SK-N-SH (cell line): ENCODE results near the gene TCP11L2. TPM values are rescaled to one million over a fixed set of nuclear protein-coding genes. Genes with fewer than 3 reads are reported as not detected.

Experiments
- CTCF ChIA-PET: fragments of 300-600, 350-600 bp; formaldehyde crosslinking; extraction: SDS; loops from one replicate; lab custom pipeline; 2021; lab: Yijun Ruan, JAX
- POLR2A ChIA-PET: fragments of 350-600 bp; sonication (Branson Sonifier 250); formaldehyde crosslinking; extraction: SDS; loops from one replicate; lab custom pipeline; 2020; ENCODE audit warnings: antibody characterized with exemption, inconsistent platforms; lab: Yijun Ruan, JAX
- DNase-seq: peaks from one replicate; pipeline ENCODE4 v3.0.0; 2012
- H2AFZ ChIP-seq: fragments of 200-600 bp; sonication (generic); 2 replicates; pipeline ENCODE4 v1.8.1; 2016; ENCODE audit warnings: antibody characterized with exemption, mild to moderate bottlenecking, low read depth
- H3F3A ChIP-seq: fragments of 200-600 bp; sonication (generic); replicated peaks from 2 replicates; pipeline ENCODE3; 2016; ENCODE audit warnings: antibody characterized with exemption, mild to moderate bottlenecking; ENCODE audit not compliant: insufficient read depth
- H3K27ac ChIP-seq, 2 experiments: fragments of 200-500 bp in 1 of 2; fragments of 200-600 bp in 1 of 2; sonication (Bioruptor generic) in 1 of 2; sonication (generic), shearing (Covaris generic) in 1 of 2; 2 replicates each; pipeline versions ENCODE4 v1.5.1 to v1.6.1; 2014 to 2016; ENCODE audit warnings: low read depth in 2 of 2, inconsistent platforms in 1 of 2, low read length in 1 of 2, mild to moderate bottlenecking in 1 of 2, mixed read lengths in 1 of 2
- H3K27me3 ChIP-seq: fragments of 200-600 bp; sonication (generic), shearing (Covaris generic); 2 replicates; pipeline ENCODE4 v1.6.1; 2016; ENCODE audit warnings: mixed run types; ENCODE audit not compliant: insufficient read depth
- H3K36me3 ChIP-seq, 2 experiments: fragments of 200-500 bp in 1 of 2; fragments of 200-600 bp in 1 of 2; sonication (Bioruptor generic) in 1 of 2; sonication (generic) in 1 of 2; replicated peaks in 1 of 2; 2 replicates each; pipeline versions ENCODE3 to v1.5.1; 2014 to 2016; ENCODE audit warnings: low read length in 1 of 2, mild to moderate bottlenecking in 1 of 2; ENCODE audit not compliant: insufficient read depth in 2 of 2, control insufficient read depth in 1 of 2
- H3K4me1 ChIP-seq, 2 experiments: fragments of 200-500 bp in 1 of 2; fragments of 200-600 bp in 1 of 2; sonication (Bioruptor generic) in 1 of 2; sonication (generic), shearing (Covaris generic) in 1 of 2; 2 replicates each; pipeline versions ENCODE4 v1.5.1 to v1.6.1; 2014 to 2016; ENCODE audit warnings: low read depth in 1 of 2, low read length in 1 of 2, mixed run types in 1 of 2; ENCODE audit not compliant: insufficient read depth in 2 of 2, control insufficient read depth in 1 of 2
- H3K4me2 ChIP-seq: fragments of 200-600 bp; sonication (generic), shearing (Covaris generic); 2 replicates; pipeline ENCODE4 v1.6.1; 2017; ENCODE audit warnings: mixed run types
- H3K4me3 ChIP-seq, 2 experiments: fragments of 200-500 bp in 1 of 2; fragments of 200-600 bp in 1 of 2; sonication (Bioruptor generic) in 1 of 2; sonication (generic), shearing (Covaris generic) in 1 of 2; 2 replicates each; pipeline versions ENCODE4 v1.5.1 to v1.8.1; 2014 to 2016; ENCODE audit warnings: low read depth in 2 of 2, inconsistent platforms in 1 of 2, low read length in 1 of 2, mild to moderate bottlenecking in 1 of 2, mixed read lengths in 1 of 2, moderate library complexity in 1 of 2
- H3K79me2 ChIP-seq: fragments of 200-600 bp; sonication (generic); 2 replicates; pipeline ENCODE4 v1.8.1; 2017; ENCODE audit warnings: mild to moderate bottlenecking; ENCODE audit not compliant: insufficient read depth
- H3K9ac ChIP-seq: fragments of 200-600 bp; sonication (generic); 2 replicates; pipeline ENCODE4 v1.6.1; 2017; ENCODE audit warnings: mixed run types
- H3K9me2 ChIP-seq: fragments of 200-600 bp; sonication (generic); 2 replicates; pipeline ENCODE4 v1.6.1; 2017; ENCODE audit warnings: mixed run types
- H3K9me3 ChIP-seq: fragments of 200-600 bp; sonication (generic); 2 replicates; pipeline ENCODE4 v1.6.1; 2017; ENCODE audit warnings: mixed run types, mild to moderate bottlenecking, moderate library complexity
- H4K20me1 ChIP-seq: fragments of 200-600 bp; sonication (generic); 2 replicates; pipeline ENCODE4 v1.6.1; 2017; ENCODE audit warnings: mild to moderate bottlenecking, mixed run types; ENCODE audit not compliant: insufficient read depth
- CTCF ChIP-seq: fragments of 200-600 bp; sonication (generic); IDR thresholded peaks from 2 replicates; pipeline ENCODE4 v1.6.1; 2017; ENCODE audit warnings: antibody characterized with exemption, mild to moderate bottlenecking, moderate library complexity
- EP300 ChIP-seq, 2 experiments: IDR thresholded peaks; 2 replicates each; pipeline versions ENCODE4 v1.4.0 to v1.6.1; 2012; ENCODE audit warnings: borderline replicate concordance in 1 of 2, low read depth in 1 of 2, low read length in 1 of 2
- EZH2phosphoT487 ChIP-seq: fragments of 200-600 bp; sonication (generic); IDR thresholded peaks from 2 replicates; pipeline ENCODE4 v1.6.1; 2017; ENCODE audit warnings: low read depth, mixed run types, mild to moderate bottlenecking, antibody characterized with exemption, moderate library complexity, borderline replicate concordance
- FOSL2 ChIP-seq: IDR thresholded peaks from 2 replicates; pipeline ENCODE4 v1.4.0; 2012; ENCODE audit warnings: low read depth, mild to moderate bottlenecking, moderate library complexity, borderline replicate concordance
- FOXJ3 ChIP-seq: sonication (generic); formaldehyde crosslinking; IDR thresholded peaks from 2 replicates; pipeline ENCODE4 v1.5.1; 2020; ENCODE audit warnings: mild to moderate bottlenecking, missing genetic modification reagents
- GABPA ChIP-seq: IDR thresholded peaks from 2 replicates; pipeline ENCODE4 v1.4.0; 2012; ENCODE audit warnings: low read depth, mild to moderate bottlenecking
- GATA2 ChIP-seq: sonication (generic); formaldehyde crosslinking; IDR thresholded peaks from 2 replicates; pipeline ENCODE4 v1.5.0; 2020; ENCODE audit warnings: mild to moderate bottlenecking, missing genetic modification reagents
- MXI1 ChIP-seq: IDR thresholded peaks from 2 replicates; pipeline ENCODE4 v1.6.1; 2012; ENCODE audit warnings: mild to moderate bottlenecking, low read depth, low read length, improper control_type of control experiment
- PBX3 ChIP-seq: IDR thresholded peaks from 2 replicates; pipeline ENCODE4; 2012
- RAD21 ChIP-seq: IDR thresholded peaks from 2 replicates; pipeline ENCODE4 v1.6.1; 2012; ENCODE audit warnings: mild to moderate bottlenecking, low read length
- RCOR1 ChIP-seq: fragments of 150-350 bp; IDR thresholded peaks from 2 replicates; pipeline ENCODE4 v1.6.1; 2017; ENCODE audit warnings: antibody characterized with exemption, low read length
- SIN3A ChIP-seq: IDR thresholded peaks from 2 replicates; pipeline ENCODE4 v1.6.1; 2012; ENCODE audit warnings: low read depth, mild to moderate bottlenecking, low read length, moderate library complexity, borderline replicate concordance
- SMC3 ChIP-seq: IDR thresholded peaks from 2 replicates; pipeline ENCODE4 v1.6.1; 2012; ENCODE audit warnings: low read depth, low read length, improper control_type of control experiment
- TCF12 ChIP-seq: IDR thresholded peaks from 2 replicates; pipeline ENCODE4 v1.4.0; 2012
- TEAD4 ChIP-seq: IDR thresholded peaks from 2 replicates; pipeline ENCODE4 v1.4.0; 2012; ENCODE audit warnings: mild to moderate bottlenecking, borderline replicate concordance; ENCODE audit not compliant: insufficient read depth
- ZBTB33 ChIP-seq: IDR thresholded peaks from 2 replicates; pipeline ENCODE4 v1.4.0; 2012; ENCODE audit warnings: low read depth, borderline replicate concordance
- WGBS: methylation state at CpG from one replicate; pipeline ENCODE4 v1.1.6; 2017; ENCODE audit warnings: low lambda C conversion rate; 5-methylcytosine and 5-hydroxymethylcytosine counted together
- polyA plus RNA-seq, 3 experiments: library from polyadenylated mRNA; depleted of rRNA; stranded (reverse); fragments of >200 nt; gene quantifications; 2 replicates each; pipeline ENCODE4 v1.2.3, GENCODE V29; 2012
- TF ChIP-seq, protein P1 (sequence below): IDR thresholded peaks from 2 replicates; pipeline ENCODE4 v1.6.1; 2012; ENCODE audit warnings: mild to moderate bottlenecking, low read depth, low read length, moderate library complexity
- TF ChIP-seq, protein P2 (sequence below): IDR thresholded peaks from 2 replicates; pipeline ENCODE4 v1.4.0; 2012; ENCODE audit warnings: low read depth, borderline replicate concordance
- TF ChIP-seq, protein P3 (sequence below): fragments of 150-350 bp; IDR thresholded peaks from 2 replicates; pipeline ENCODE4 v1.6.1; 2016; ENCODE audit warnings: mild to moderate bottlenecking, low read depth, low read length

Gene TCP11L2
- polyA plus RNA-seq, 1 of the 3 experiments (the other 2 are of a cell fraction): 4.0 TPM

DNA sequence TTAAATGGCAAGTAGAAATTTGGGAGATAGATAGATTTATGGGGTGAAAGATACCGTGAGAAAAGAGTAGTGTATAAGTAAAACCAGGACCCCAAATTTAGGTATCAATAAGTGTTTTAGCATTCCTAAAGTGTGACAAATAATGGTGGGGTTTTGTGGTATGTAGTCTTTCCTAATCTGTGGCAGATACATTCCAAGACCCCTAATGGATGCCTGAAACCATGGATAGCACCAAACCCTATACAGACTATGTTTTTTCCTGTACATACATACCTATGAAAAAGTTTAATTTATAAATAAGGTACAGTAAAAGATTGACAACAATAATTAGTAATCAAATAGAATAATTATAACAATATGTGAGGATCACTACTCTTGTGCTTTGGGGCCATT lies 14.4 kb upstream of the TCP11L2 start (continued):
- TF ChIP-seq, protein P1, sequence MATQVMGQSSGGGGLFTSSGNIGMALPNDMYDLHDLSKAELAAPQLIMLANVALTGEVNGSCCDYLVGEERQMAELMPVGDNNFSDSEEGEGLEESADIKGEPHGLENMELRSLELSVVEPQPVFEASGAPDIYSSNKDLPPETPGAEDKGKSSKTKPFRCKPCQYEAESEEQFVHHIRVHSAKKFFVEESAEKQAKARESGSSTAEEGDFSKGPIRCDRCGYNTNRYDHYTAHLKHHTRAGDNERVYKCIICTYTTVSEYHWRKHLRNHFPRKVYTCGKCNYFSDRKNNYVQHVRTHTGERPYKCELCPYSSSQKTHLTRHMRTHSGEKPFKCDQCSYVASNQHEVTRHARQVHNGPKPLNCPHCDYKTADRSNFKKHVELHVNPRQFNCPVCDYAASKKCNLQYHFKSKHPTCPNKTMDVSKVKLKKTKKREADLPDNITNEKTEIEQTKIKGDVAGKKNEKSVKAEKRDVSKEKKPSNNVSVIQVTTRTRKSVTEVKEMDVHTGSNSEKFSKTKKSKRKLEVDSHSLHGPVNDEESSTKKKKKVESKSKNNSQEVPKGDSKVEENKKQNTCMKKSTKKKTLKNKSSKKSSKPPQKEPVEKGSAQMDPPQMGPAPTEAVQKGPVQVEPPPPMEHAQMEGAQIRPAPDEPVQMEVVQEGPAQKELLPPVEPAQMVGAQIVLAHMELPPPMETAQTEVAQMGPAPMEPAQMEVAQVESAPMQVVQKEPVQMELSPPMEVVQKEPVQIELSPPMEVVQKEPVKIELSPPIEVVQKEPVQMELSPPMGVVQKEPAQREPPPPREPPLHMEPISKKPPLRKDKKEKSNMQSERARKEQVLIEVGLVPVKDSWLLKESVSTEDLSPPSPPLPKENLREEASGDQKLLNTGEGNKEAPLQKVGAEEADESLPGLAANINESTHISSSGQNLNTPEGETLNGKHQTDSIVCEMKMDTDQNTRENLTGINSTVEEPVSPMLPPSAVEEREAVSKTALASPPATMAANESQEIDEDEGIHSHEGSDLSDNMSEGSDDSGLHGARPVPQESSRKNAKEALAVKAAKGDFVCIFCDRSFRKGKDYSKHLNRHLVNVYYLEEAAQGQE: no peak
- TF ChIP-seq RAD21: no peak
- no peak for TF ChIP-seq SMC3
- no peak for TF ChIP-seq TEAD4
- TF ChIP-seq TCF12: no peak
- TF ChIP-seq MXI1: no peak
- no peak for TF ChIP-seq ZBTB33
- TF ChIP-seq GATA2 (CRISPR knock-in tag): no peak
- TF ChIP-seq FOXJ3 (CRISPR knock-in tag): no peak
- no peak for TF ChIP-seq GABPA
- no peak for TF ChIP-seq FOSL2

DNA sequence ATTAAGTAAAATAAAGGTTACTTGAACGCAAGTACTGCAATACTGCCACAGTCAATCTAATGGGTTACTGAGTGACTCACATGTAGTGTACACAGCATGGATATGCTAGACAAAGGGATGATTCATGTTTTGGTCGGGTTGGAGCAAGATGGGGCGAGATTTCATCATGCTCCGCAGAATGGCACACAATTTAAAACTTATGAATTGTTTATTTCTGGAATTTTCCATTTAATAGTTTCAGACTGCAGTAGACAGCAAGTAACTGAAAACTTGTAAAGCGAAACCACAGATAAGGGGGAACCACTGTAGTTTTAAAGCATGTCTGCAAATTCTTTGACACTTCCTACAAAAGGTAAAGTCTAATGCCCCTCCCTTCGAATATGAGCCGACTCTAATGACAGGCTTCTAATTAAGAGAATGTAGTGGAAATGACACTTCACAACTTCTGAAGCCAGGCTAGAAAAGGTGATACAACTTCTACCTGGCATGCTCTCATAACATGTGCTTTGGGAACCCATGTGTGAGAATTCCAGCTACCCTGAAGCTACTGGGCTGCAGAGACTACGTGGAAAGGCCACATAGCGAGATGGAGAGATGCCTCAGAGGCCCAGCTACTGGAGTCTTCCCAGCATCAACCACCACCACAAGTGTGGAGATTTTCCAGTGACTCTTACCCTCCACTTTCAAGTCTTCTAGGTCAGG lies 13.9 kb upstream of the TCP11L2 start:
- CTCF ChIA-PET: interaction anchor here (0.6 to 1.5 kb wide), 2 partner anchors 62 to 816 kb away, joined by 3 to 4 read pairs; no protein-coding TSS in a partner anchor
- no peak for DNase-seq
- TF ChIP-seq RCOR1 (no peak), FOSL2 (peak; percentile 93), PBX3 (peak; percentile 60; the same call in 1 of the 2 replicates), GATA2 (CRISPR knock-in tag) (no peak), CTCF (no peak), EZH2phosphoT487 (no peak), SIN3A (no peak), EP300 (IDR thresholded peaks at IDR 0.05; ENCODE audit: borderline replicate concordance in 1 of 2, low read depth in 1 of 2, low read length in 1 of 2) (0 out of 4 replicates have a peak, but pooled peaks of 1 of the 2 experiments have one; percentile 14)
- TF ChIP-seq, protein P2, sequence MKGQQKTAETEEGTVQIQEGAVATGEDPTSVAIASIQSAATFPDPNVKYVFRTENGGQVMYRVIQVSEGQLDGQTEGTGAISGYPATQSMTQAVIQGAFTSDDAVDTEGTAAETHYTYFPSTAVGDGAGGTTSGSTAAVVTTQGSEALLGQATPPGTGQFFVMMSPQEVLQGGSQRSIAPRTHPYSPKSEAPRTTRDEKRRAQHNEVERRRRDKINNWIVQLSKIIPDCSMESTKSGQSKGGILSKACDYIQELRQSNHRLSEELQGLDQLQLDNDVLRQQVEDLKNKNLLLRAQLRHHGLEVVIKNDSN: no peak
- TF ChIP-seq, protein P3, sequence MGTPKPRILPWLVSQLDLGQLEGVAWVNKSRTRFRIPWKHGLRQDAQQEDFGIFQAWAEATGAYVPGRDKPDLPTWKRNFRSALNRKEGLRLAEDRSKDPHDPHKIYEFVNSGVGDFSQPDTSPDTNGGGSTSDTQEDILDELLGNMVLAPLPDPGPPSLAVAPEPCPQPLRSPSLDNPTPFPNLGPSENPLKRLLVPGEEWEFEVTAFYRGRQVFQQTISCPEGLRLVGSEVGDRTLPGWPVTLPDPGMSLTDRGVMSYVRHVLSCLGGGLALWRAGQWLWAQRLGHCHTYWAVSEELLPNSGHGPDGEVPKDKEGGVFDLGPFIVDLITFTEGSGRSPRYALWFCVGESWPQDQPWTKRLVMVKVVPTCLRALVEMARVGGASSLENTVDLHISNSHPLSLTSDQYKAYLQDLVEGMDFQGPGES: no peak

More for the DNA sequence above, 13.9 kb upstream of the TCP11L2 start:
- 44% methylated on average over 7 of the region's 9 CpGs for WGBS
- POLR2A ChIA-PET: no interaction called here
- peaks cover 9% of the 10 kb centered on the region for H3F3A ChIP-seq
- peak overlapping the region in 1 of 2 experiments; percentile 89; a peak in 2 of 4 replicates for H3K27ac ChIP-seq
- no peak overlapping the region for H3K4me2 ChIP-seq
- H3K27me3 ChIP-seq: no peaks in the 10 kb centered on the region
- no peak overlapping the region for H3K4me3 ChIP-seq
- no peaks in the 10 kb centered on the region for H3K9me3 ChIP-seq
- peak overlapping the region; percentile 90 for H2AFZ ChIP-seq
- H3K9me2 ChIP-seq: no peaks in the 10 kb centered on the region
- no peaks in the 10 kb centered on the region for H4K20me1 ChIP-seq
- H3K36me3 ChIP-seq: no peaks in the 10 kb centered on the region
- H3K4me1 ChIP-seq: peaks cover 0 to 4% of the 10 kb centered on the region in 2 experiments; a peak in 2 of 4 replicates
- H3K9ac ChIP-seq: peak overlapping the region; percentile 44; the same call in 1 of the 2 replicates
- H3K79me2 ChIP-seq: no peaks in the 10 kb centered on the region
